Measurements from ENCODE around the gene RNF220.

DNA sequence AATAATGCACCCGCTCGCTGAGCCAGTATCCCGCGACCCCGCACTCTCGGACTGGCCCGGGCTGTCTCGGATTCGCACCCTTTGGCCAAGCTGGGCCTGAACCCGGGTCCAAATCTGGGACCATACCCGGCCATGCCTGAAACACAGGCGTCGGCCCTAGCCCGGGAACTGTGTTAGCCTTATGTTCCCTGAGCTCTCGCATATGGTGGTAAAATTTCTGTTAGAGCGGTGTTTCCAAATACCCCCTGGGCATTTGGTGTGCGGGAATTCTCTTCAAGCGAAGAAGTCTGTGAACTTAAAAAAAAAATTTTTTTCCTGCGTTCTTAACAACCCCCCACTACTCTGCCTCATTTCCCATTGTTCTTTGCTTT is 3.1 kb downstream of the RNF220 start:
- TF ChIP-seq, protein P1, sequence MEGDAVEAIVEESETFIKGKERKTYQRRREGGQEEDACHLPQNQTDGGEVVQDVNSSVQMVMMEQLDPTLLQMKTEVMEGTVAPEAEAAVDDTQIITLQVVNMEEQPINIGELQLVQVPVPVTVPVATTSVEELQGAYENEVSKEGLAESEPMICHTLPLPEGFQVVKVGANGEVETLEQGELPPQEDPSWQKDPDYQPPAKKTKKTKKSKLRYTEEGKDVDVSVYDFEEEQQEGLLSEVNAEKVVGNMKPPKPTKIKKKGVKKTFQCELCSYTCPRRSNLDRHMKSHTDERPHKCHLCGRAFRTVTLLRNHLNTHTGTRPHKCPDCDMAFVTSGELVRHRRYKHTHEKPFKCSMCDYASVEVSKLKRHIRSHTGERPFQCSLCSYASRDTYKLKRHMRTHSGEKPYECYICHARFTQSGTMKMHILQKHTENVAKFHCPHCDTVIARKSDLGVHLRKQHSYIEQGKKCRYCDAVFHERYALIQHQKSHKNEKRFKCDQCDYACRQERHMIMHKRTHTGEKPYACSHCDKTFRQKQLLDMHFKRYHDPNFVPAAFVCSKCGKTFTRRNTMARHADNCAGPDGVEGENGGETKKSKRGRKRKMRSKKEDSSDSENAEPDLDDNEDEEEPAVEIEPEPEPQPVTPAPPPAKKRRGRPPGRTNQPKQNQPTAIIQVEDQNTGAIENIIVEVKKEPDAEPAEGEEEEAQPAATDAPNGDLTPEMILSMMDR (conservative IDR thresholded peaks at IDR 0.05) = no peak
- TF ChIP-seq ZFX (IDR thresholded peaks at IDR 0.05) = no peak

Data from C4-2B (cell line).